HEK293 (cell line): Measurements from ENCODE around the gene STIM1.

Experiments used
- BCL6B ChIP-seq: fragments of 450-650 bp; formaldehyde crosslinking; IDR thresholded peaks from 2 replicates; pipeline ENCODE4 v1.5.1; 2017; ENCODE audit warnings: missing biosample characterization, missing genetic modification characterization
- CTCF ChIP-seq: fragments of 450-650 bp; formaldehyde crosslinking; IDR thresholded peaks from 2 replicates; pipeline ENCODE4 v1.5.1; 2016; ENCODE audit warnings: missing biosample characterization, missing genetic modification characterization
- REST ChIP-seq: fragments of 450-650 bp; formaldehyde crosslinking; IDR thresholded peaks from 2 replicates; pipeline ENCODE4 v1.5.1; 2016; ENCODE audit warnings: missing biosample characterization, missing genetic modification characterization
- SP2 ChIP-seq: fragments of 450-650 bp; formaldehyde crosslinking; IDR thresholded peaks from 2 replicates; pipeline ENCODE4 v1.5.1; 2016; ENCODE audit warnings: missing biosample characterization, missing genetic modification characterization
- ZBTB11 ChIP-seq: fragments of 450-650 bp; formaldehyde crosslinking; conservative IDR thresholded peaks from 2 replicates; pipeline ENCODE4 v1.5.1; 2016; ENCODE audit warnings: low read depth, missing biosample characterization, missing genetic modification characterization
- ZBTB26 ChIP-seq: fragments of 450-650 bp; formaldehyde crosslinking; optimal IDR thresholded peaks from 2 replicates; pipeline ENCODE3; 2016; ENCODE audit warnings: missing biosample characterization, mild to moderate bottlenecking, missing genetic modification characterization
- ZNF280C ChIP-seq: fragments of 450-650 bp; formaldehyde crosslinking; IDR thresholded peaks from 2 replicates; pipeline ENCODE4 v1.5.1; 2016; ENCODE audit warnings: missing biosample characterization, missing genetic modification characterization
- ZNF629 ChIP-seq: fragments of 450-650 bp; formaldehyde crosslinking; IDR thresholded peaks from 2 replicates; pipeline ENCODE4 v1.5.1; 2017; ENCODE audit warnings: missing biosample characterization, missing genetic modification characterization

- TF ChIP-seq CTCF (tag by site-specific recombination) = no peak
- TF ChIP-seq ZNF280C (tag by site-specific recombination) = no peak
- no peak for TF ChIP-seq ZBTB26 (tag by site-specific recombination)
- no peak for TF ChIP-seq ZNF629 (tag by site-specific recombination)
- no peak for TF ChIP-seq ZBTB11
- no peak for TF ChIP-seq SP2 (tag by site-specific recombination)
- no peak for TF ChIP-seq BCL6B
- no peak for TF ChIP-seq REST (tag by site-specific recombination)
Measured at GRCh38 chr11:3885855-3886254, 30.4 kb downstream of the STIM1 start.
